AG09309 (cell line): ENCODE measurements around the gene TSHZ3.

Experiments used
- DNase-seq: peaks from one replicate; pipeline ENCODE4 v3.0.0-alpha.2; 2010; ENCODE audit warnings: low read depth
- H3K4me3 ChIP-seq: 2 replicates; pipeline ENCODE4 v1.5.1; 2011; ENCODE audit warnings: mild to moderate bottlenecking, low read depth, low read length, moderate library complexity; ENCODE audit not compliant: control insufficient read depth
- TF ChIP-seq, protein P1 (sequence below): IDR thresholded peaks from 2 replicates; pipeline ENCODE4 v1.5.1; 2011; ENCODE audit warnings: mild to moderate bottlenecking, low read depth, low read length, inconsistent platforms; ENCODE audit not compliant: insufficient read depth, control insufficient read depth; ENCODE audit errors: missing control alignments

TSHZ3 gene

DNA sequence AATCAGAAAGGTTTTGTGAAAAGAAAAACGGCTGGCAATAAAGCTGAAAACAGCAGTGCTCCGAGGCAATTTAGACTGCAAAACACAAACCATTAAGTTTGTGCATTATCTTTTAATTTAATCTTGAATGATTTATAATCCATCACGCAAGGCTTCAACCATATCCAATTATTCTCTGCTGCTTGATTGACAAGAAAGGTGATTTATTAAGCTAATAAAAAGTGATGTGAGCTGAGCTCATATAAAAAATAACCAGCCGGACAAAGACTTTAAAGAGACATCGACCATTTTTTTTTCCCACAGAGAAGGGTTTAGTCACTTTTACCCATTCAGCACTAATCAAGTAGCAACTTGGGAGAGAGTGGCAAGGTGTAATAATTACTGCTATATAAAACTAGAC is 33.6 kb downstream of the TSHZ3 start:
- no peak for DNase-seq
- TF ChIP-seq, protein P1, sequence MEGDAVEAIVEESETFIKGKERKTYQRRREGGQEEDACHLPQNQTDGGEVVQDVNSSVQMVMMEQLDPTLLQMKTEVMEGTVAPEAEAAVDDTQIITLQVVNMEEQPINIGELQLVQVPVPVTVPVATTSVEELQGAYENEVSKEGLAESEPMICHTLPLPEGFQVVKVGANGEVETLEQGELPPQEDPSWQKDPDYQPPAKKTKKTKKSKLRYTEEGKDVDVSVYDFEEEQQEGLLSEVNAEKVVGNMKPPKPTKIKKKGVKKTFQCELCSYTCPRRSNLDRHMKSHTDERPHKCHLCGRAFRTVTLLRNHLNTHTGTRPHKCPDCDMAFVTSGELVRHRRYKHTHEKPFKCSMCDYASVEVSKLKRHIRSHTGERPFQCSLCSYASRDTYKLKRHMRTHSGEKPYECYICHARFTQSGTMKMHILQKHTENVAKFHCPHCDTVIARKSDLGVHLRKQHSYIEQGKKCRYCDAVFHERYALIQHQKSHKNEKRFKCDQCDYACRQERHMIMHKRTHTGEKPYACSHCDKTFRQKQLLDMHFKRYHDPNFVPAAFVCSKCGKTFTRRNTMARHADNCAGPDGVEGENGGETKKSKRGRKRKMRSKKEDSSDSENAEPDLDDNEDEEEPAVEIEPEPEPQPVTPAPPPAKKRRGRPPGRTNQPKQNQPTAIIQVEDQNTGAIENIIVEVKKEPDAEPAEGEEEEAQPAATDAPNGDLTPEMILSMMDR = no peak
- H3K4me3 ChIP-seq = no peak overlapping the region

DNA sequence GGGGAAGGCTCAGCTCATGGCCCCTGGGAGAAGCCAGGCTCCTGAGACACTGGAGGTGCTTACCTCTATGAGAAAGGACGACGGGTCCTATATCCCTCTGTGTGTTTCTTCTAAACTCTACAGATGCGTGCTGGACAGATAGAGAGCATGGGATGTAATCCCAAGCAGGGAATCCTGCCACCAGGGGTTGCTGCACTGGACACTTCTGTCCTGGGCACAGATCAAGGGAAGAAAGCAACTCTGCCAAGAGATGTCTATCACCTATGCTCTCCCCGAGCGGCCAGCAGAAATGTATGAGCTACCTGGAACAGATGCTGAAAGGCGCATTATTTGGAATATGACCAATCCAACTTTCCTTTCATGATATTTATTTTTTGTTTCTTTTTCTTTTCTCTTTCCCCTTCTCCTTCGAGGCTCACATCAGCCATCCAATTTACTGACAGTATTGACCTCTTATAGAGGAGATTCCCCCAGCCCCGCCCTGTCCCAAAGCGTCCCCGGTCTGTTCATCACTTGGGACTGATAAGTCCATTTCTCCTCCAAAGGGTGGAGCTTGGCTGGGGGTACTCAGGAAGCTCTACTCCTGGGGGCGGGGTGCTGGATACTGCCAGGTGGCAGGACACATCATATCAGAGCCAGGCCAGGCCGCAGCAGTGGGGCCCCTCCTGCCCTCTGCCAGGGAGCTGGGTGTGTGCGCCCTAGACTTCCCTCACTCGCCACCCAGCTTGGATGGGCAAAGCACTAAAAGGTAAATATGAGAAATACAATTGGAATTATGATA is 34.2 kb downstream of the TSHZ3 start:
- TF ChIP-seq, protein P1 = peak; percentile 56
- no peak for DNase-seq
- no peak overlapping the region for H3K4me3 ChIP-seq

DNA sequence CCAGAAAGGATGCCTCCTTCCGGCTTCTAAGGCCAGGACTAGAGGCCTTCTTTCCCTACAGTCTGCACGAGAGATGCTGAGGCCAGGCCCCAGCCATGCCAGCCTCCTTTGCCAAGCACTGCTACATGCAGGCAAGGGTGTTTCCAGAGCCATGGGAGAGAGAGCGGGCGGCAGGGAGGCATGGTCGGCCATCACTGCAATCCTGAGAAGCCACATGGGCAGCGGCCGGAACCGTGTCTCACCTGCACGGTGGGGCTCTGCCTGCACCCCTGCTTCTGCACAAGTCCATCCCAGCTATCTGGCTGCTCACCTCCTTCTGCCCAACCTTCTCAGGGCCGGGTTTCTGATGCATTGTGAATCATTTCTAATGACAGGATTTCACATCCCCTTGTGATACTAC is 35.1 kb downstream of the TSHZ3 start:
- no peak overlapping the region for H3K4me3 ChIP-seq
- no peak for DNase-seq
- TF ChIP-seq, protein P1 = no peak

DNA sequence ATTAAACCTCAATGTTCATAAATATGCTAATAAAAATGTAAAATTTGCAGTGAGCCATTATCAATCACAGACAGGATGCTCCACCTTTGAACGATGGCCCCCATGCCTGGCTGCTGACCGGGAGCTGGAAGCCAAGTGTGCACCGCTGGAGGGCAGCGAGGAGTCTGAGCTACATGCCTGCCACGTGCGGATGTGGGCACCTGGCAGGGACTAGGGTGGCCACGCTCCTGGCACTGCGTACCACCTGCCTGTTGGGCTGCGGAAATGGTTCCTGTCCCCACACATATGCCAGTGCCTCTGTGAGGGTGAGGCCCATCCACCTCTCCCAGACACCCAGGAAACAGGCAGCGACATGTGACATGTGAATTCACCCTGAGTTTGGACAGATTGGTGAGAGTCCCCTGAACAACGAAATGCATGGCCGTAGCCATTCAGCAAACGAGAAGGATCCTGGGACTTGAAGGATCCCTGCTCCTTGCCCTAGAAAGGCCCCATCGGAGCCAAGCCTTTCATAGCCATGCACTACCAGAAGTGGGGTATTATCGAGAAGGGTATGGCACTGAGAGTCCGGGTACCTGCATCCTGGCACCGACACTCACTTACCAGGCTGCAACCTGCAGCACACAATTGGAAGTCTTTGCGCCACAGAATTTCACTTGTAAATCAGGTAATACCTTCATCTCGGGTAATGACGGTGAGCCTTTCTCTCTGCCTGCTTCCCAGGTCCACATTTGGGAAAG is 35.8 kb downstream of the TSHZ3 start:
- H3K4me3 ChIP-seq = no peak overlapping the region
- DNase-seq = no peak
- TF ChIP-seq, protein P1 = no peak

DNA sequence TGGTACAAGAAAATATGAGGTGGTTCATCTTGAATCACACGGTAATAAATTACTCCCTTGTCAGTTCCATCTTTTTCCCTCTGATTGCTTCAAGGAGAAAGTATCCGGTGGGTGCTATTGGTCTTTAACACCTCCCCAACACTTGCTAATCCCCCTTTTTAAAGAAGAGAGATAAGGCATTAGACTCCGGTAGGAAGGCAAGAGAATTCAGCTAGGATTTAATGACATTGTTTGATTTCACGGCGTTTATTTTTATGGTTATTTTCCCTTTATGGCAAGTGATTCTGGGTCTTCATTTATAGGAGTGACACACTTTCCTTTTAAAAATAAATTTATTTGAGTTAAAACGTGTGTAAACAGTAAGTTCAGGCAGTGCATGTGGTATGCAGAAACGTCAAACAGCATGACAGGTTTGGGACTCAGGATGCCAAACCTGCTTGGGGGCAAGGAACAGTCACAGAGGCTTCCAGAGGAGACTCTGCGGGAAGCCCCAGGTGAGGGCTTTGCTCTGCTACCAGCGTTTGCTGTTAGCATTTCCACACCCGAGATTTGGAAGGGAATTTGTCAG is 36.5 kb downstream of the TSHZ3 start:
- TF ChIP-seq, protein P1 = no peak
- no peak for DNase-seq
- no peak overlapping the region for H3K4me3 ChIP-seq

DNA sequence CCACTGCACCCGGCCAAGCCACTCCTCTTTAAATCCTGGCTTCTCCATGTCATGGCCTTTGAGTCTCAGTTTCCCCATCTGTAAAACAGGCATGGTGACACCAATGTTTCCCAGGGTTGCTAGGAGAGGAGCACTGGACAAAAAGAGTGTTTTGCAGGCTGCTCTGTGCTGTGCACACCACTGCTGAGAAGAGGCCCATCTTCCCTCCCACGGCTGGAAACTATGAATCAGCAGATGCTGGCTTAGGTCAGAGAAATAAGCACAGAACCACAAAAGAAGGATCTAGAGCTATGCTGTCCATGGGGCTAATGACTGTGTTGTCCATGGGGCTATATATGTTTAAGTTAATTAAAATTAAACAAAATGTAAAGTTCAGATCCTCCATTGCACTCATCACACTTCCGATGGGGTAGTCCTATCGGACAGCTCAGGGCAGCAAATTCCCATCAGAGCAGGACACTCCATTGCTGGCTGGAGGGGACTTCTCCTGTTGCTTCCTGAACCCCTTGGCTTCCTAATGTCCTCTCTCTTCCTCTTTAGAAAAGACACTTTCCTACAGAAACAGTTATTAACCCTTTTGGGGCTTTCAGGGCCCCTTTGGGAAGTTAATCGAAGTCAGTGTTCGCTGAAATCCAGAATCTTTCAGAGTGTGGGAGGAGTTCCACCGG is 37.1 kb downstream of the TSHZ3 start:
- TF ChIP-seq, protein P1 = no peak
- peak; percentile 80 for DNase-seq
- H3K4me3 ChIP-seq = no peak overlapping the region
